GM18867 (cell line): ENCODE data around the gene FAM3C.

Experiments
- ATAC-seq: cut with Tn5 transposase; IDR thresholded peaks from one replicate; pipeline ENCODE4 v1.9.1; 2021; ENCODE audit warnings: mild to moderate bottlenecking, moderate library complexity; ENCODE audit not compliant: unreplicated experiment

The FAM3C gene

GRCh38 chr7:121383235-121383910 lies 12.7 kb downstream of the FAM3C start:
- ATAC-seq: no peak

- ATAC-seq: no peak
Measured at GRCh38 chr7:121382473-121382872, 13.6 kb downstream of the FAM3C start.

GRCh38 chr7:121379930-121380329 lies 16.2 kb downstream of the FAM3C start:
- no peak for ATAC-seq

DNA sequence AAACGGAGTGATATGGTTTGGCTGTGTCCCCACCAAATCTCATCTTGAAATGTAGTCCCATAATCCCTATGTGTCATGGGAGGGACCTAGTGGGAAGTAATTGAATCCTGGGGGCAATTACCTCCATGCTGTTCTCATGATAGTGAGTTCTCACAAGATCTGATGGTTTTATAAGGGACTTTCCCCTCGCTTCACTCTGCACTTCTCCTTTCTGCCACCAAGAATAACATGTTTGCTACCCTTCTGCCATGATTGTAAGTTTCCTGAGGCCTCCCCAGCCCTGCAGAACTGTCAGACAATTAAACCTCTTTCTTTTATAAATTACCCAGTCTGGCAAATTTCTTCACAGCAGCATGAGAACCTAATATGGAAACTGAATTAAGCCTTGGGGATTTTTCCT lies 19.1 kb downstream of the FAM3C start:
- ATAC-seq: no peak

- no peak for ATAC-seq
Measured at GRCh38 chr7:121373177-121373576, 22.9 kb downstream of the FAM3C start.

DNA sequence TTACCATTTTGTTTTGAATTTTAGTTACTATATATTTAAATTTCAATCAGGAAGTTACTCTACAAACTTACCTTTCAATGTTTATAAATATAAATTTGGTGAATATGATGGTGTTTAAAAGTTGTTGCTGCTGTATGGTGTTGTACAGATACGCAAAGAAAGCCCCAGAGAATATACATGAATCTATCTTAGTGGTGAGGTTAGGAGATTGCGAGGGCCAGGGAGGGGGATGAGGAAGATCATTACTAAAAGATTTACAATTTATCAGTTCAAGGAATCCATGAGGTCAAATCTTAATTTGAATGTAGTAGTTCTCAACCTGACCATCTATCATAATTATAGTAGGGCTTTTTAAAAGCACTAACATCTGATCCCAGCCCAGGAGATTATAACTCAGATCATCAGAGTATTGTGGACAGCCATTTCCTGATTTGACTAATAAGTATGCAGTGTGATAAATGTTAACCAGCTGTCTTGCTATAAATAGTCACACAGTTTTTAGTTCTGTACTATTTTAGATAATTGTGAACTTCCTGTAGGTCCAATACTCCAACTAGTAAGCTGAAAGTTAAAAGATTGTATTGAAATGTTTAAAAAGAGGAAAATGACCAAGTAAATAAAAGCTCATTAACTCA lies 23.6 kb downstream of the FAM3C start:
- peak; percentile 92 for ATAC-seq

- no peak for ATAC-seq
Measured at GRCh38 chr7:121371883-121372282, 24.2 kb downstream of the FAM3C start.

- ATAC-seq: no peak
Measured at GRCh38 chr7:121371367-121371766, 24.7 kb downstream of the FAM3C start.

- peak; percentile 37 for ATAC-seq
Measured at GRCh38 chr7:121369462-121369861, 26.6 kb downstream of the FAM3C start.

- no peak for ATAC-seq
Measured at GRCh38 chr7:121366852-121367431, 29.2 kb downstream of the FAM3C start.

DNA sequence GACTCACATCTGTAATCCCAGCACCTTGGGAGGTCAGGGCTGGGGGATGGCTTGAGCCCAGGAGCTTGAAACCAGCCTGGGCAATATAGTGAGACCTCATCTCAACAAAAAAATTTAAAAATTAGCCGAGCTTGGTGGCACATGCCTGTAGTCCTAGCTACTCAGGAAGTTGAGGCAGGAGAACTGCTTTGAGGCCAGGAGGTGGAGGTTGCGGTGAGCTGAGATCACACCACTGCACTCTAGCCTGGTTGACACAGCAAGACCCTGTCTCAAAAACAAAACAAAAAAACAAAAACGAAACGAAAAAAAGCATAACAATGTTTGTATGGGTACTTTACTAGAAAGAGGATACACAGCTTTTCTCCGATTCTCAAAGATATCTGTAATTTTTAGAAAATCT lies 35.5 kb downstream of the FAM3C start:
- ATAC-seq: no peak

DNA sequence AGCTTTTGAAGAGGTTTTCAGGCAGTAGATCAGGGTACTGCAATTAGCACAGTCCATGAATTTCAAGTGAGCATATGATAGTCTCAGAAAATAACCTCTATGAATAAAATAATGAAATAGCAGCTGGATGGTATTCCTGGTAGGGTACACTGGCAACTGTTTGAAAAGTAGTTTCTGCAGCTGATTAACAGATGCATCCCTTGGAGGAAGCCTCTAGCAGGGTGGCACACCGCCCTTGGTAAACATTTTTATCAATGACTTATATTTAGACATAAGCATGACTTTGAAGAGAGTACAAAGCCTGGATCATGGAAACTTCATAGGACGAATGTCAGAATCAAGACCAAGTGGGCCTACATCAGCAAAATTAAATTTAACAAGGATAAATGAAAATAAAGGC lies 40.5 kb downstream of the FAM3C start:
- ATAC-seq: no peak

DNA sequence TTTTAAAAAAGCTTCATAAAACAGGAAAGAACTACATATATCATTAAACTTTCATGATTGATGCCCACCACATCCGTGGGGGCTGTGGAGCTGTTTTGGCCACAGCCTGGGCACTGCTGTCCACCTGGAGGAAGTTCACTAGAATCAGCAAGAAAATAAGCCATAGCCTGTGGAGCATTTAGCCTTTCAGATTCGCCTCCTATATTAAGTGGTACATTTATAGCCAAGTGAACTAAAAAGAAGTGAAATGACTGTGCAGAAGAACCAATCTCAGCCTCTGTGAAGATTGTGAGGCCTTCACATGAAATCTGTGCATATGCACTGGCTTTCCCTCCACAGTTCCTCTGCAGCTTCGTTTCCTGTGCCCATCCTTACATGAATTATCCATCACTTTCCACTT lies 43.8 kb downstream of the FAM3C start:
- no peak for ATAC-seq

- ATAC-seq: no peak
Measured at GRCh38 chr7:121351682-121352081, 44.4 kb downstream of the FAM3C start.

- ATAC-seq: no peak
Measured at GRCh38 chr7:121344497-121344896, 51.6 kb downstream of the FAM3C start.

DNA sequence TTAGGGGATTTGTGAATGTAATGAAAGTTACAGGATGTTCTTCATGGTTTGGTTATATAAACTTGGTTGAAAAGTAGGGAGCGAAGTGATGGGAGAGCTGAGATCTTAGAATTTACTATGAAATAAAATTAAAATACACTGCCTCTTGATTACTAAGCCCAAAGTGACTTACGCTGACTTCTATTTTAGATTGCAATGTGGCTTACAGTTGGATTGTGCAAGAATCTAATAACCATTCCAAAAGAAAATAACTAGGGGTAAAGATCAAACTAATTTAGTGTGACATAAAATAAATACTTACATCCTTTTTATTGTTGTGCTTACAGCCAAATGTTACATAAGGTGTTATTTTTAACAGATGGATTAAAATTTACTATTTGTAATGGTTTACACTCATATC lies 52.0 kb downstream of the FAM3C start:
- no peak for ATAC-seq

- no peak for ATAC-seq
Measured at GRCh38 chr7:121343302-121343701, 52.8 kb downstream of the FAM3C start.

- no peak for ATAC-seq
Measured at GRCh38 chr7:121342631-121343030, 53.5 kb downstream of the FAM3C start.

DNA sequence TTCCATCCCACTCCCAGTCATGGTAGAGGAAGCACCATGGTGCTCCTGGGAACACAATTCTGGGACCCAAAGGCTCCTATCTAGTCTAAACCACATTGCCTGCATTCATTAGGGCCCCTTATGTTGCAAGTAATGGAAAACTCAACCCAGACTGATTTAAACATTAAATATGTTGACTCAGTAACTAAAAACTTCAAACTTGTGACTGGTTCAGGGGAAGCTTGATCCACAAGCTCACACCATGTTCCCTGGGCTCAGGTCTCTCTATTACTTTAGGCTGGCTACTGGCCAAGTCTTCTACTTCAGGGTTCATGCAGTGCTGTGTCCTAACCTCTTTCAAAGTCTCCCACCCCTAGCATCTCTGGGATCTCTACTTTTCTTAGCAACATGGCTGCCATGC lies 54.2 kb downstream of the FAM3C start:
- no peak for ATAC-seq

DNA sequence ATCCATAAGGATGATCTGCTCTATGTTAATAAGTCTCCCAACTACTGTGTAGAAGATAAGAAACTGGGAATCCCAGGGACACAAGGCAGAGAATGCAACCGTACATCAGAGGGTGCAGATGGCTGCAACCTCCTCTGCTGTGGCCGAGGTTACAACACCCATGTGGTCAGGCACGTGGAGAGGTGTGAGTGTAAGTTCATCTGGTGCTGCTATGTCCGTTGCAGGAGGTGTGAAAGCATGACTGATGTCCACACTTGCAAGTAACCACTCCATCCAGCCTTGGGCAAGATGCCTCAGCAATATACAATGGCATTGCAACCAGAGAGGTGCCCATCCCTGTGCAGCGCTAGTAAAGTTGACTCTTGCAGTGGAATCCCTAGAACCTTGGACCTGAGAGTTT lies 57.0 kb downstream of the FAM3C start:
- peak; percentile 74 for ATAC-seq

GRCh38 chr7:121337398-121337797 lies 58.7 kb downstream of the FAM3C start:
- peak; percentile 44 for ATAC-seq

GRCh38 chr7:121336579-121336978 lies 59.5 kb downstream of the FAM3C start:
- no peak for ATAC-seq
